GM21447 (cell line): ENCODE data around the gene SLC10A2.
"Not testable (repeated sequence)": the region's sequence is repeated elsewhere in the genome, so short reads cannot be mapped to it uniquely, and the experiment has no call there.

ENCODE experiments used
- ATAC-seq: cut with Tn5 transposase; IDR thresholded peaks from one replicate; pipeline ENCODE4 v1.9.1; 2021; ENCODE audit not compliant: unreplicated experiment

The SLC10A2 gene, protein sequence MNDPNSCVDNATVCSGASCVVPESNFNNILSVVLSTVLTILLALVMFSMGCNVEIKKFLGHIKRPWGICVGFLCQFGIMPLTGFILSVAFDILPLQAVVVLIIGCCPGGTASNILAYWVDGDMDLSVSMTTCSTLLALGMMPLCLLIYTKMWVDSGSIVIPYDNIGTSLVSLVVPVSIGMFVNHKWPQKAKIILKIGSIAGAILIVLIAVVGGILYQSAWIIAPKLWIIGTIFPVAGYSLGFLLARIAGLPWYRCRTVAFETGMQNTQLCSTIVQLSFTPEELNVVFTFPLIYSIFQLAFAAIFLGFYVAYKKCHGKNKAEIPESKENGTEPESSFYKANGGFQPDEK

DNA sequence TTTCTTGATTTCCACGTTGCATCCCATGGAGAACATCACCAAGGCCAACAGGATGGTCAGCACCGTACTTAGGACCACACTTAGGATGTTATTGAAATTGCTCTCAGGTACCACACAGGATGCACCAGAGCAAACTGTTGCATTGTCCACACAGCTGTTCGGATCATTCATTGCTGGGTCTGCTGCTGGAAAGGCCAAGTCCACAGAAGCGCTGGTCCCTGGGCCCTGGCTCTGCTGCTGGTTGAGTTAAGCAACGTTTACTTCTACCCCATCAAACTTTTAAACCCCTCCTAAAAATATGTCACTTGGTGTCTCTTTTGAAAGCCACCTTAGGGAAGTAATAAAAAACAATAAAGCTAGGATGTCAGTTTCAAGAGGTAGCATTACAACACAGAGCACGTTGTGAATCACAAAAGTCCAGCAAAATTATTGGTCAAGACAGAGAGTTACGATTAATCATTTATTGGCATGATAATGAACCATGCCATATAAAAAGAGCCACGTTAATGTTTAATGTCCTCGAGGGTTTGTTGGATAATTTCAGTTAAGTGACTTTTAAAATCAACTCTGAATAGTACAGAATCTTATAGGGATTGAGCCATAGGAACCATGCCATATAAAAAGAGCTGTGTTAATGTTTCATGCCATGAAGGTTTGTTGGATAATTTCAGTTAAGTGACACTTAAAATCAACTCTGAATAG lies at the start of gene SLC10A2:
TSS of gene SLC10A2 (minus strand) at position 339 of the 702 bp plus-strand sequence. CDS start at position 171, 168 bp downstream.
- no peak for ATAC-seq

DNA sequence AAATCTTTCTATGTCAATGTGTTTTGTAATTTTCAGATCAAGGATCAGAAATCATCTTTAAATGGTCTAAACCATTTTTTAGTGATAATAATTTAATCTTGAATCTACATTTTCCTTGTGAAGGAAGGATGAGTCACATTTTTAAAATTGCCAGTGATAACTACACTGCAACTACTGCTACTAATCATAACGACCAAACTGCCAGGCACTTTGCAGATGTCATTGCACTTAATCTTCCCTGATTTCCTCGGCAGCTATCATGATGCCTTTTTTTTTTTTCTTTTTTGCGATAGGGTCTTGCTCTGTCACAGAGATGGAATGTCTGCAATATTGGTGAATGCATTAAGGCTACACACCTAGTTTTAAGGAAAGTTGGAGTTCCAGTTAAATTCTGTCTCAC lies 41.4 kb upstream of the SLC10A2 start:
- ATAC-seq = no peak

DNA sequence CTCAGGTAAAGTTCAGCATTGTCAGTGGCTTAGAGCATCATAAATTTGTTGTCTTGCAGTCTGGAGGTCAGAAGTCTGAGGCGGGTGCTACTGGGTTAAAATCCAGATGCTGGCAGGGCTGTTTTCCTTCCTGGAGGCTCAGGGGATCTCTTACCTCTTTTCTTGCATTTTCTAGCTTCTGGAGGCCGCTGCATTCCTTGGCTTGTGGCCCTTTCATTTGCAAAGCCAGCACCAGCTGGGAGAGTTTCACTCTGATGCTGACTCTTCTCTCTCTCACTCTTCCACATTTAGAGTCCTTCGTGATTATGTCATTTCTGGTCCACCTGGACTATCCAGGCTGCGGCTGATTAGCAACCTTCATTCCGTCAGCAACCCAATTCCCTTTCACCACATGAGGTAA lies 38.1 kb upstream of the SLC10A2 start:
- ATAC-seq = no peak

DNA sequence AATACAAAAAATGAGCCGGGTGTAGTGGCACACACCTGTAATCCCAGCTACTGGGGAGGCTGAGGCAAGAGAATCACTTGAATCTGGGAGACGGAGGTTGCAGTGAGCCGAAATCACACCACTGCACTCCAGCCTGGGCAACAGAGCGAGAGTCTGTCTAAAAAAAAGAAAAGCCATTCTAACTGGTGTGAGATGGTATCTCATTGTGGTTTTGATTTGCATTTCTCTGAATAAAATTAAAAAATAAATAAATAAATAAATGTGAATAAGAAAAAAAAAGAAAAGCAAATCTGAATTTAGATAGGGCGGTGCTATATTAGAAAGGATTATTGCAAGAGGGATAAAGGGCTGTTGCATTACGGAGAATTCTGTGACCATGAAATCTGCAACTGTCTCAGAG lies 37.2 kb upstream of the SLC10A2 start:
- not testable (repeated sequence) for ATAC-seq

DNA sequence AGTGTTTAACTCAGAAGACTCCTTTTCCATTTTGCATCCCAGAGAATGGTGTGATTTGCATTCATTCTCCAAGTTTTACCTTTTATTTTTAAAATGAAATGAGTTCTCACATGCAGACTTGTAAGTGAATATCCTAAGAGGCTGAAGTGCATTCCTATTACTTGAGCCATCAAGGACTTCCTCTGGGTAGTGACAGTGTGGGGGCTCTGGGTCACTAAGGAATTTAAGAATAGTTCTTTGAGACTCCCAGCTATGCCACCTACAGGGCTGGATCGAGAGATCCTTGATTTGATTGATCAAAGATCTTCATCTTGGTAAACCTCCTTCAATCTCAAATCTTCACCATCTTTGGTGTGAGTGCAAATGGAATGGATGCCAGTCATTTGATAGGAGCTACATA lies 36.3 kb upstream of the SLC10A2 start:
- no peak for ATAC-seq

DNA sequence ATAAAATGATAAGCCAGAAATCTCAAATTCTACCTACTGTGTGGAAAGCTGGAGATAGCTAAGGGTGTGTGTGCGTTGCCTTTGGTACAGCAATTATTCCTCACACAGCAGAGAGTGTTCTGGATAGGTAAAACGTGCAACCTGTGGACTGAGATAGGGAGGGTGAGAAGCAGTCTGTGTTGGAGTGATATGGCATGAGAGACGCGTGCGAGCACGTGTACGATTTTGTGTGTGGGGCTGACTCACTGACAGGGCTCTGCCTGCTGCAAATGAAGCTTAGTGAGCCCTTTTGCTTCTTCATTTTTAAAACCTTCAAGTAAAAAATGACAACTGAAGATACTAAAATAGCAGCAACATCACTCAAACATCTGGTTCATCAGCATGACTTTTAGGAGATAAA lies 35.7 kb upstream of the SLC10A2 start:
- ATAC-seq = no peak

DNA sequence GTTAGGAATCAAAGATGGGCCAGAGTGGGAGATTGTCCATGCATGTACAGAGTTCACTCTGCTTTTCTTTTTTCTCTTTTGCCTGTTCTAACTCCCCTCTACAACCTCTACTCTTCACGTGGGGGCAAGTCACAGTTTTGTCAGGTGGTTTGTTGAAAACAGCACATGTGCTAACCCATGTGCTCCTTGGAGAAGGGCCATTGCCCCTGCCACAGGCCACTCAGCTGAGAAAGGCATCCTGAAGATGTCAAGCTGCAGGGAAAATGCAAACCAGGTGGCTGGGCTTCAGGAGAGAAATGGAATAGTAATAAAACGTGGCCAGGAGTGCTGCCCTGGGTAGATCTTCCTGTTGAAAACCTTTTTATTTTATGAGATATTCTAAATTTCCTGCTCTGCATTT lies 35.3 kb upstream of the SLC10A2 start:
- ATAC-seq = no peak

DNA sequence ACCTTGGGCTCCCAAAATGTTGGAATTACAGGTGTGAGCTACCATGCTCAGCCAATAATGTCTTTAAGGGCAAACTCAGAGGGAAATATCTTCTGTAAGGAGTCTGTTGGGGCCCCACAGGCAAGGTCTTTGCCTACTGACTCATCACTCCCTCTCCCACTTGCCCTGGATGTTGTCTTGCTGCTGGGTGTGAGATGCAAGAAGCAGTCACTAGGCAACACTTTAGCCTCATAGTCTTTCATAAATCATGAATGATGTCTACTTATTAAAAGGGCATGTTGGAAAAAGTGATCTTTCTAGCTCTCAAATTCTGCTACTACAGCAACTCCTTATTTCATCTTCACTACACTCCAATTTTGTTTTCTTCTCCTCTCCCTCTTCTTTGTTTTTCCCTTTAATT lies 34.6 kb upstream of the SLC10A2 start:
- no peak for ATAC-seq

DNA sequence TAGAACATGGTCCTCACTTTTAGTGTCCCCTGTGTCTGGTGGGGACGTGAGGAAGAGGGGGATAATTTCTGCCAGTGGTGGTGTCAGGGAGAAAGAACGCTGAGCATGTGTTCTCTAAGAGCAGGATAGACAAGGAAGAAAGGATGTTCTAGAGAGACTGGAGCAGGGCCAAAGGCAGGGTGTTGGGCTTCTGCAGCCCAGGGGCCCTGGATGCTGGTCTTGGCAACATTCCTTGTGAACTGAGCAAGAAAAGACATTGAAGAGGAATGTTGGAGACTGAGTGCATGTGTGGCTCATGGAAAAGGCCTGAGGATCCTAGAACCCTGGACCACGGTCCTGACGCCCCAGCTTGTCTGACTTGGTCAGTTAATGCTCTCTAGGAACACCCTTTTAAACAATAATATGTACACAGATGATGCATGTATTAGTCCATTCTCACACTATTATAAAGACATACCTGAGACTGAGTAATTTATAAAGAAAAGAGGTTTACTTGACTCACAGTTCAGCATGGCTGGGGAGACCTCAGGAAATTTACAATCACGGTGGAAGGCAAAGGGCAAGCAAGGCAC lies 33.6 kb upstream of the SLC10A2 start:
- no peak for ATAC-seq

DNA sequence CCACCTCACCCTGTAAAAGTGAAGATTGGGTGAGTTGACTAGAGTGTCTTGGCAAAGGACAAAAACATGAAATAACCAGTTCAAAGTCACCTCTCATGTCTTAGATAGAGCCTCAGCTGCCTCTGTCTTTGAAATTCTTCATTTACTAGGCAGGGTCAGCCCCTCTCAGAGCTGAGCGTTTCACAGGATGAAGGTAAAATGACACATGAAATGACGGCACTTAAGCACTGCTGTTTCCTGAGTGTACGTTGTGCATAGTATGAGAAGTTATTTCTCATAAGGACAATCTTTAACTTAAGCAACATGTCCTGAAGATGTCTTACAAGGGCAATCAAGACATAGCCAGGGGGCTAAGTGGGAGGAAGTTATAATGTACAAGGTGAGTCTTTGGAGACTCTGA lies 32.3 kb upstream of the SLC10A2 start:
- ATAC-seq = no peak

DNA sequence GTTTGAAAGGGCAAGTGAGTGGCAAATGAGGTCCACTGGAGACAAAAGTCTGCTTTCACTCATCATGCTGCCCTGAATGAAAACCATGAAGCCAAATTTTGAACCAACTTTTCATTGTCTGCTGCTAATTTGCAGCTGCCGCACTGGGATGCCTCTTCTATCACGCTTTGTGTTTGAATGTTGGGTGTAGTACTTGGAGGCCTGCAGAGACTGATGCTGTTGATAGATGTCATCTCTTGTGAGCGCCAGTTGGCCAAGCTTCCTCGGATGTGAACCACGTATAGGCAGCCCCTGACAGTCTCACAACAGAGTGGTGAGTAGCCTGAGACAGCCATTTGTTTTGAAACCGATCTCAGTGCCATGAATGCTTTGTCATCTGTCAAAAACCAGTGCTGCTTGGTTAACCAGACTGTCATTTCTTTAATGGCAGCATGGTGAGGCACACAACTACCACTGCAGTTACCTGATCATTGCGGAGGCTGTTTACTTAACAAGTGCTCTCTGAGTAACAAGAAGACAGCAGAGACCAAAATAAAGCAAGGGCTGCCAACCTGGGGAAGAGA lies 31.2 kb upstream of the SLC10A2 start:
- no peak for ATAC-seq

DNA sequence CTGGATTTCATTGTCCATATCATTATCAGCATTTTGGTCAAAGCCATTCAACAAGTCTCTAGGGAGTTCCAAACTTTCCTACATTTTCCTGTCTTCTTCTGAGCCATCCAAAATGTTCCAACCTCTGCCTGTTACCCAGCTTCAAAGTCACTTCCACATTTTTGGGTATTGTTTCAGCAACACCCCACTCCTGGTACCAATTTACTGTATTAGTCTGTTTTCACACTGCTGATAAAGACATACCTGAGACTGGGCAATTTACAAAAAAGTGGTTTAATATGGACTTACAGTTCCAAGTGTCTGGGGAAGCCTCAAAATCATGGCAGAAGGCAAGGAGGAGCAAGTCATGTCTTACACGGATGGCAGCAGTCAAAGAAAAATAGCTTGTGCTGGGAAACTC lies 27.4 kb upstream of the SLC10A2 start:
- ATAC-seq = not testable (repeated sequence)

DNA sequence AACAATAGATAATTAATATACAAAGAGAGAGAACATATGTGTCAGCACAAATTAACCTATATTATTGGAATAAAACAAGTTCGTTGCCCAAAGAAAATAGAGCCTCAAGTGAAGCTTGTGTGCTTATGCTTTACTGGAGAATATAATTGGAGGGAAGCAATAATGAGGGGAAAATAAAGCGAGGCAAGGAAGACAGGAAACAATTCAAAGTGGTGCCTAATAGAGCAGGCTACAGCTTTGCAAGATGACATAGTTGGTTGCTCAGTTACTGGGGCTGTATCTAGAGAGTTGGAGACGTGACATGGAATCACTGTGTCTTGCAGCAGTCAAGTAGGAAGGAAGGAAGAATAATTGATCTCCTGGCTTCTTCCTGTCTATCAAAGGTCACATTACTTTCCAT lies 21.1 kb upstream of the SLC10A2 start:
- no peak for ATAC-seq

DNA sequence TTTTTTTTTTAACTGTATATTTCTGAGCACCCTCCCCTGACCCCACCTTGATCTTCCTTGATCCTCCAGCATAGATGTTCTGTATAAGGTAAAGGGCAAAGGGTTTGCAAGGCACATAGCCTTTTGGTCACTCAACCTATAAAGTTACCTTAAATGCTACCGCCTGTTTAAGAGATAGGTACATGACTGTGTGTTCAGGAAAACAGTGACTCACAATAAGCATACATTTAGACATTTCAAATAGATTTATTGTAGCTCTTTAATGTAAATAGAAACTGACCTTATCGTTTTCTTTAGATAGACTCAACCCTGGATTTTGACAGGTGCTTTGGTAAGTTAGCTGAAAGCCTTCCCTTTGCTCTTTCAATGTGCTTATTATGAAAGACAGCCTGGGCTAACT lies 15.2 kb upstream of the SLC10A2 start:
- ATAC-seq = no peak

DNA sequence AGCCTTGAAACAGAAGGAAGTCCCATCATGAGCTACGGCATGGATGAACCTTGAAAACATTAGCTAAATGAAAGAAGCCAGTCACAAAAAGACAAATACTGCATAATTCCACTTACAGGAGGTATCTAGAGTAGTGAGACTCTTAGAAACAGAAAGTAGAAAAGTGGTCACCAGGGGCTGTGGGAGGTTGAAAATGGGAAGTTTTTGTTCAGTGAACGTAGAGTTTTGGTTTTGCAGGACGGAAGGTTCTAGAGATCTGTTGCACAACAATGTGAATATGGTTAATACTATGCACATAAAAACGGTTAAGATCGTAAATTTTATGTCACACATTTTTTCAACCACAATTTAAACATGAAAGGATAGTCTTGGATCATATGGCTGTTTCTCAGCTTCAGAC lies 11.9 kb upstream of the SLC10A2 start:
- peak; percentile 90 for ATAC-seq

DNA sequence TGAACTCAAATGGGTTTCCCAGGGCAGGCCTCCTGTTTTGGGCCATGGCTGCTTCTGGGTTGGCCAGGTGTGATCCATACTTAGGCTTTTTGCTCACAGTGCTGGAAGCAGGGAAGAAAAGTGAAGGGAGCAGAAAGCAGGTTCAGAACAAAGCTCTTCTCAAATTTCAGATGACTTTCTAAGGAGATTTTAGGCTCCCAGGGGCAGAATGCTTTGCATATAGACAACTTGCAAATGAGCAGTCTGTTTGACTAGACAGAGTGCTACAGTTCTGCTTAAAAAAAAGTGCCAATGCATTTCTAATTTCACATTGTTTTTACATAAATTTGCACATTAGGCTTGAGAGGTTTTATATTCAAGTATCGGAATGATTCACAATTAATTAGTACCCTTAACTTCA lies 2.6 kb upstream of the SLC10A2 start:
- ATAC-seq = no peak

DNA sequence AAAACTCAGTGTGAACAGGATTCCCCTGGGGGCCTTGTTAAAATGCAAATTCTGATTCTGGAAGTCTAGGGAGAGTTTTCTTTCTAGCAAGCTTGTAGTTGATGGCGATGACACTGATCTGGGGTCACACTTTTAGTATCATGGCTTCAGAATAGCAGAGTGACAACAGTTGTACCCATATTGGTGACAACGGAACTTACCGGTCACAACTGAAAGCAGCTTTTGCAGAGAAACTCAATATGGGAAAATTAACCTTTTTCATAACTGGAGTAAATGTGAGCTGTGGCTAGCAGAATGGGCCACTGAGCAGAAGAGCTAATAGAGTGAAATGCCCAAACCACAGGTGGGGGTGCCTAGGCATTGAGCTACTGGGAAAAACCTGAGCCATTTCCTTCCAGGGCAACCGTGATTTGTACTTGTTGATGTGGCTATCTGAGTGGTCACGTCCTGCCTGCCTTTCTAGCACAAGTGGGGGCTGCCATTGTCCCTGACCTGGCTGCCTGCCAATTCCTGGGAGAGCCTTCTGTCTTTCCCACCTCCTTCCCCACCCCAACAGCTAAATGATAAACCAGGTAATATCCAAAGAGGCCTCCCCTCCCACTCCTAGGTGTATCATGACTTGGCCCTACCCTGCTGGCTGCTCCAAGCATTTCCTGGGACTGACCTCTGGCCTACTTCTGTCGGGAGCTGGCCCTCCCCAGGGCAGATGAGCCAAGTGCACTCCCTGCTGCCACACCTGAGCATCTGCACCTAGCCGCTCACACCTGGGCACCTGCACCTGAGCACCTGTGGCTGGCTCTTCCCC lies 1.7 kb upstream of the SLC10A2 start:
- ATAC-seq = peak; percentile 68

DNA sequence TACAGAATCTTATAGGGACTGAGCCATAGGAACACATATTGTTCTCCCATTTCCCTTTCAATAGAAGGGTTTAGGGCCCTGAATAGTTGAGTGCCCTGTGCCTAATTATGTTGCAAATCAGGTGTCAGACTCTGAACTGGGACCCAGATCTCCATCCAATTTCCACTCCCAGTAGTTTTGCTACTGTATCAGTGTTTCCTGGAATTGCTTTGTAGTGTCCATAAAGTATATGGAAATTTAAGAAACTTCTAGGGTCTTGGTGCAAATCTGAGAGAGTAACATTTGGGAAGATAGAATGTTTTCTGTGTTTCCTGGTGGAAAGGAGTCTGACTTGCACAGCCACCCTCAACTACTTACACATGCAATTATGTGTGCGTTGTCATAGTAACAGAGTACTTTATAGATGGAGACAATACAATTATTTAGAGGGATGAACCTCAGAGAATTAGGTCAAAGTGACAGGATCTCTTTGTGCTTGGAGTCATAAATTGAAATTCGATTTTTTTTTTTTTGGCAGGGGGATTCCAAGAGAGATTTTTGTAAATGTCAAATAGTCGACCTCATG lies 646 bp upstream of the SLC10A2 start:
- no peak for ATAC-seq

DNA sequence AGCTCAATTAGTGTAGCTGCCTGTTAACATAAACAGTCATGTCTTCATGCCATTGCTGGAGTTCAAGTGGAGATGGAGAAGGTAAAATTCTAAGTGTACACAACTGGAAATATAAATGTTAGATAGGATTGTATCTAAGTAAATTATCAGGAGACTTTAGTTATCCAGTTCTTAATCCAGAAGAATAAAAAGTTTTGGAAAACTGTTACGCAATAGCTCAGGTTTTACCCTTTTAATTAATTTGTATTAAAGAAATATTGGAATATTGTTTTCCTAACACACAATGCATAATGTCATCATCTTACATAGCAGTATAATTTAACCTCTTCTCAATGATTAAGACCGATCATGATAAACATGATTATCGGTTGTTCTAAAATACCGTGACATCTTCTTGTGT lies 2.8 kb downstream of the SLC10A2 start:
- ATAC-seq = no peak

DNA sequence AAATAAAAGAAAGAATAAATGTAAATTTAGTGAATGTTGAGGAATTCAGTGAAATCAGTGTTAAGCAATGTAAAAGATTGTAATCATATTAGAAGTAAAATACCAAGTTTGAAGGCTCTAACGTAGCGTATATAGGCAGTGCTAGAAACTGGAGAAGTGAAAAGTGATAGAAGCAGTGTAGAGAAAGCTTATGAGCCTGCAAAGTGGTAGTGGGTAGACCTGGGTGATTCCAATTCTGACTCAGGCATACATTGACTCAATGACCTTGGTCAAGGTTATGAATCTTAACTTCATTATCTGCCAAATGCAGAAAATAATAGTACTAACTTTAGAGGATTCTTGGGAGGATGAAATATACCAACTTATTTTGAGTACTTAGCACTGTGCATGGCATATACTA lies 4.1 kb downstream of the SLC10A2 start:
- no peak for ATAC-seq

DNA sequence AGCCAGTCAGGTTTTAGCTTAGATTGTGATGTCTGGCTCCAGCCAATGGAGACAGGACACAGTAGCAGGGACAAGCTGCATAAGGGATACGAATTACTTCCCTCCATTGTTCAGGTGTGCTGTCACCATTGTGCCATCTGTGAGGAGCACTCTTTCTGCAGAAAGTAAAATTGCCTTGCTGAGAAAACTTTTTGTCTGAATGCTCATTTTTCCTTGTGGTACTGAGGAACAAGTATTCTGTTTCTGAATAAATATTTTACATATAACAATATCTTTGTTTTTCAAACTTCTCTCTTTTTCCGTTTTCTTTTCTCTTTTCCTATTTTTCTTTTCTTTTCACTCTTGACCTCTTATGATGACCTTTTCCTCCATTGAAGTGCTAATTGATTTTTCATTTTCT lies 10.2 kb downstream of the SLC10A2 start:
- ATAC-seq = no peak
